Measurements from ENCODE around the gene FOLR2.

FOLR2 gene

GRCh38 chr11:72208281-72208680, 8.3 kb upstream of the FOLR2 start:
- no peak for TF ChIP-seq CTCF (IDR thresholded peaks at IDR 0.05)

- no peak for TF ChIP-seq CTCF (IDR thresholded peaks at IDR 0.05)
These were observed 7.5 kb upstream of the FOLR2 start for GRCh38 chr11:72209101-72209500.

- no peak for TF ChIP-seq CTCF (IDR thresholded peaks at IDR 0.05)
These were observed 1.2 kb downstream of the FOLR2 start for GRCh38 chr11:72217841-72218240.

GRCh38 chr11:72218251-72218745, 1.7 kb downstream of the FOLR2 start:
- TF ChIP-seq CTCF (IDR thresholded peaks at IDR 0.05): no peak

GRCh38 chr11:72220696-72221363, 4.2 kb downstream of the FOLR2 start:
- TF ChIP-seq CTCF (IDR thresholded peaks at IDR 0.05): no peak

- TF ChIP-seq CTCF (IDR thresholded peaks at IDR 0.05): no peak
These were observed 4.9 kb downstream of the FOLR2 start for GRCh38 chr11:72221386-72222075.

GRCh38 chr11:72222106-72222891, 5.7 kb downstream of the FOLR2 start:
- no peak for TF ChIP-seq CTCF (IDR thresholded peaks at IDR 0.05)
